ENCODE measurements around the gene ERAL1. TPM values are rescaled to one million over a fixed set of nuclear protein-coding genes. Genes with fewer than 3 reads are reported as not detected.

Gene ERAL1
- total and polyA plus RNA-seq, 2 donors (not counting 1 experiment from before 2014, with no cell fraction given) = 35.9 to 45.7 TPM

DNA sequence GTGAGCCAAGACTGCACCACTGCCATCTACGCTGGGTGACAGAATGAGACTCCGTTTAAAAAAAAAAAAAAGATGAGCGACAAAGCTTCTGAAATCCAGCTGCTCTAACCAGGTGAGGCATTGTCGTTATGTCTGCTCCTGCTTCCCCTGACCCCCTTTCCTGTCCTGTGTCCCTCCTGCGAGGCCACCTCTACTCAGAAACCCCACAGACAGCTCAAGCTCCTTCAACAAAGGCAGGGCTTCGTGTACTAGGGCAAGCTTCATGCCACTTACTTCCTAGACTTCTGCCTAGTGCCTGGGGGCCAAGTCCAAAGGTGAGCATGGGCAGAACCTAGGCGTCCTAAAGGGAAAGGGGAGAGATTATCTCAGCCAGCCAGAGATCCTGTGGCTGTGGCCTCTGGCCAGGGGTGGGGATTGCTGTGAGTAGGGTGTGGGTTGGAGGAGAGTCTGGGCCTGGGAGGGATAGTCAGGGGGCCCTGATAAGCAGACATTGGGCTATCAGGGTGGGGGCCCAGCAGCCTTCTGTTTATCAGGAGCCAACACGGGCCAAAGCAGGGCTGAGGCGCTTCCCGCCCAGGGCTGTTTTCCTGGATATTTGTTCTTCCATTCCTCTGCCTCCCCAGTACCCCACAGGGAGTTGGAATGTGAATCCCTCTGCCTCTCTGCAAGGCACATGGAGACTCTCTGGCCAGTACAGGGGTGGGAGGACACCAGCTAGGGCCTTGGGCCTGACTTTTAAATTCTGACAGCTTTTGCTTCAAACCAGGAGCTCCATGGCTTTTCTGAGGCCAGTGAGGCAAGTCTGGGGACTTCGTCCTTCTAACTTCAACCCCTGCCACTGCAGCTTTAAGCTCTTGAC lies 10.4 kb downstream of the ERAL1 start:
- Histone ChIP-seq H4K20me1 (ENCODE audit: control insufficient read depth, insufficient read depth, low read length, poor library complexity, severe bottlenecking) (no peaks in the 10 kb centered on the region), H3K4me3 (ENCODE audit: control extremely low read depth in 1 of 5, extremely low read depth in 1 of 5, insufficient read depth in 1 of 5, low read depth in 2 of 5, low read length in 4 of 5) (no peak overlapping the region), H2AFZ (ENCODE audit: insufficient read depth, low read depth, low read length, poor library complexity, severe bottlenecking) (peak overlapping the region; percentile 34), H3K36me3 (replicated peaks in 1 of 2; ENCODE audit: control extremely low read depth in 1 of 2, control insufficient read depth in 1 of 2, extremely low read depth in 1 of 2, insufficient read depth in 2 of 2, low read length in 1 of 2) (peaks cover 0 to 17% of the 10 kb centered on the region in 2 experiments), H3K9ac (ENCODE audit: low read length) (no peak overlapping the region), H3K9me3 (ENCODE audit: control extremely low read depth in 1 of 3, control insufficient read depth in 2 of 3, insufficient read depth in 1 of 3, low read length in 2 of 3) (no peaks in the 10 kb centered on the region), H3K4me1 (ENCODE audit: control insufficient read depth in 2 of 2, insufficient read depth in 2 of 2, low read length in 2 of 2) (peaks cover 0 to 17% of the 10 kb centered on the region in 2 donors), H3K79me2 (ENCODE audit: control insufficient read depth, insufficient read depth, low read length) (no peaks in the 10 kb centered on the region), H3K27me3 (replicated peaks in 1 of 4; ENCODE audit: control extremely low read depth in 1 of 4, control insufficient read depth in 3 of 4, insufficient read depth in 4 of 4, low read length in 3 of 4) (no peaks in the 10 kb centered on the region), H3K27ac (ENCODE audit: low read length in 2 of 2) (peak overlapping the region in 1 of 2 donors; percentile 46), H3K4me2 (replicated peaks; ENCODE audit: low read depth, low read length, poor library complexity, severe bottlenecking) (no peak overlapping the region)
- peaks cover 17% of the 10 kb centered on the region for H3K4me1 Mint-ChIP-seq
- CTCF ChIA-PET = interaction anchor here (0.8 to 2.2 kb wide), 8 partner anchors 10 to 138 kb away, joined by 3 to 12 read pairs (median 6); partner anchors contain the start of genes DHRS13, FAM222B and FLOT2
- 95% methylated on average over 9 of the region's 11 CpGs for WGBS (ENCODE audit: insufficient coverage)
- intact Hi-C loops (cut with micrococcal nuclease) = loop anchor here (5.0 kb wide), 1 partner anchor 37 kb away; the partner anchor contains the start of gene DHRS13
- POLR2A ChIA-PET = interaction anchor here (0.6 to 1.9 kb wide), 3 partner anchors 12 to 123 kb away, joined by 4 to 8 read pairs (median 6); no protein-coding TSS in a partner anchor
- H3K27me3 Mint-ChIP-seq = no peaks in the 10 kb centered on the region
- H3K4me3 Mint-ChIP-seq = no peak overlapping the region
- H3K9me3 Mint-ChIP-seq (ENCODE audit: insufficient read depth) = no peaks in the 10 kb centered on the region
- ATAC-seq (ENCODE audit: low read depth) (peak; percentile 13), DNase-seq (no peak)
- no peak for TF ChIP-seq EZH2 (IDR thresholded peaks at IDR 0.05; ENCODE audit: borderline replicate concordance, insufficient read depth, low read depth, low read length, poor library complexity, severe bottlenecking)
- TF ChIP-seq, protein P1, sequence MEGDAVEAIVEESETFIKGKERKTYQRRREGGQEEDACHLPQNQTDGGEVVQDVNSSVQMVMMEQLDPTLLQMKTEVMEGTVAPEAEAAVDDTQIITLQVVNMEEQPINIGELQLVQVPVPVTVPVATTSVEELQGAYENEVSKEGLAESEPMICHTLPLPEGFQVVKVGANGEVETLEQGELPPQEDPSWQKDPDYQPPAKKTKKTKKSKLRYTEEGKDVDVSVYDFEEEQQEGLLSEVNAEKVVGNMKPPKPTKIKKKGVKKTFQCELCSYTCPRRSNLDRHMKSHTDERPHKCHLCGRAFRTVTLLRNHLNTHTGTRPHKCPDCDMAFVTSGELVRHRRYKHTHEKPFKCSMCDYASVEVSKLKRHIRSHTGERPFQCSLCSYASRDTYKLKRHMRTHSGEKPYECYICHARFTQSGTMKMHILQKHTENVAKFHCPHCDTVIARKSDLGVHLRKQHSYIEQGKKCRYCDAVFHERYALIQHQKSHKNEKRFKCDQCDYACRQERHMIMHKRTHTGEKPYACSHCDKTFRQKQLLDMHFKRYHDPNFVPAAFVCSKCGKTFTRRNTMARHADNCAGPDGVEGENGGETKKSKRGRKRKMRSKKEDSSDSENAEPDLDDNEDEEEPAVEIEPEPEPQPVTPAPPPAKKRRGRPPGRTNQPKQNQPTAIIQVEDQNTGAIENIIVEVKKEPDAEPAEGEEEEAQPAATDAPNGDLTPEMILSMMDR (IDR thresholded peaks at IDR 0.05) = no peak
- peak overlapping the region; percentile 64 for H3K27ac Mint-ChIP-seq
